Activated CD4-positive, alpha-beta T cell treated with anti-CD3 and anti-CD28 coated beads, Interleukin-2, amount 50 U/mL, for 4 hours (primary cell): Measurements from ENCODE around the gene NR1D2.
"Not testable (repeated sequence)": the region's sequence is repeated elsewhere in the genome, so short reads cannot be mapped to it uniquely, and the experiment has no call there.

Experiments used
- DNase-seq, 2 experiments: peaks; one replicate each; pipeline ENCODE4 v3.0.0-alpha.2; 2020

The NR1D2 gene

DNA sequence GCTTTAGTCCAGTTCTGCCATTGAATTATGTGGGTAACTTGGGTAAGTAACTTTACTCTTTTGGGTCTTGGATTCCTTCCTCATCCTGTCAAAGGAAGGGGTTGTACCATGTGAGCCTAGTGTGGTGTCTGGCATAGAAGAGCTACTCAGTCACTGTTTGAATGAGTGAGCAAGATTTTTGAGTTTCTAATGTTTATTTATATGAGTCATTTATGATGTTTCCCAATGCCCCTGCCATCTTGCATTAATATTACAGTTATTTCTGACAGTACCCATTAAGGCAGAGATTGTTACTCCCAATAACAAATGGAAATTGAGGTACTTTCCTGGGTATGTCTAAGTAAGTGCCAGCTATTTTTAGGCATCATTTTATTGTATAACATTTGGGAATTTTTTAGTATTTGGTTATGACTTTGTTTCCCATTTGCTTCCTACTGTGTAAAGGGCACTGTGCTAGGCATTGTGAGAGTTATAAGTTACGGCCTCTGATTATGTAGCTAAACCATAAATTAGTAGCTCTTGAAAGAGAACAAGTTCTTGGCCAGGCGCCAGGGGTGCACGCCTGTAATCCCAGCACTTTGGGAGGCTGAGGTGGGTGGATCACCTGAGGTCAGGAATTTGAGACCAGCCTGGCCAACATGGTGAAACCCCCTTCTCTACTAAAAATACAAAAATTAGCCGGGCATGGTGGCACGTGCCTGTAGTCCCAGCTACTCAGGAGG, 23.5 kb downstream of the NR1D2 start:
- no peak for DNase-seq

- no peak for DNase-seq
These were observed 24.3 kb downstream of the NR1D2 start for GRCh38 chr3:23969393-23969792.

DNA sequence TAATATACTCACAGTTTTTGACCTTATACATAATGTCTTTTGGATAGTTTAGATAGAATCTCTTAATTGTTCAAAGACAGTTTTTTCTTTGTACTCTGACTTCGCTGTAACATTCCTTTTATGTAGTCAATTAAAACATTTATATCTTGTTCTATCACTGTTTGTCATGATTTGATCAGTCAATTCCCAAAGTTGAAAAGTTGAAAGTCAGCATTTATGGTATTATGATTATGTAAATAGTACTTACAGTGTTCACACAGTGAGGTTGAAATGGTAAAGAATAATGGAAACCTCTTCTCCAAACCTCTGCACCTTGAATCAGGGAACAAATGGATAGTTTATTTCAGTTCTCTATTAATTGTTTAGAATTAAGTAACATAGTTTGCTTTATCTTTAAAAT, 26.6 kb downstream of the NR1D2 start:
- DNase-seq, result no peak

DNA sequence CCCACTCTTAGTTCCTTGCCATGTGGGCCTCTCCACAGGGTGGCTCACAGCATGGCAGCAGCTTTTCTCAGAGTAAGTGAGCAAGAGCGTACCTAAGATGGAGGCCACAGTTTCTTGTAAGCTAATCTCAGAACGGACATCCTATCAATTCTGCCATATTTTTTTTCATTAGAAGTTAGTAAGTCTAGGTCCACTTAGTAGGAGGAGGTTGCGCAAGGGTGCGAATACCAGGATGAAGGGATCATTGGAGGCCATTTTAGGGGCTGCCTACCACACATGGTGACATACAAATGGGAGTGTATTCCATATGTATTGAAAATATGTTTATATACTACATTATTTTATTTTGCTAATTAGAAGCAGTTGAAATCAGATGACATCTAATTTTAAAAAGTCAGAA, 31.5 kb downstream of the NR1D2 start:
- DNase-seq, result no peak

- no peak for DNase-seq
These were observed 34.5 kb downstream of the NR1D2 start for GRCh38 chr3:23979569-23979968.

DNA sequence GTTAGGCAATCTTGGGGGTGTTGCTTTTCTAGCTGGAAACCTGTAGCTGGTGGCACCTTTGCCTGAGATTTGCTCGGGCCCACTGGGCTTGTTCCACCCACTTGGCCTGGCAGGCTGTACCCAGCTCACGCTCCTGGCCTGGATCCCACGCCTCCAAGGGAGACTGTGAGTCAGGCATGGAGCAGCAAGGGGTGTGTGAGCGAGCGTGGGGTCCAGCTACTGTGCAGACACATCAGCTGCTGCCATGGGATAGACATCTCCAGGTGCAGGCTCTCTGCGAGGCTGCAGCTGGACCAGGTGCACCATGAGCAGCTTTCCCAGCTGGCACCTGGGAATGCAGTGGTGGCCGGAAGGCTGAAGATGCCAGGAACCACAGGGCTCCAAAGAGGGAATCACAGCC, 36.0 kb downstream of the NR1D2 start:
- DNase-seq, result no peak

GRCh38 chr3:23981955-23982354, 36.9 kb downstream of the NR1D2 start:
- DNase-seq, result no peak

DNA sequence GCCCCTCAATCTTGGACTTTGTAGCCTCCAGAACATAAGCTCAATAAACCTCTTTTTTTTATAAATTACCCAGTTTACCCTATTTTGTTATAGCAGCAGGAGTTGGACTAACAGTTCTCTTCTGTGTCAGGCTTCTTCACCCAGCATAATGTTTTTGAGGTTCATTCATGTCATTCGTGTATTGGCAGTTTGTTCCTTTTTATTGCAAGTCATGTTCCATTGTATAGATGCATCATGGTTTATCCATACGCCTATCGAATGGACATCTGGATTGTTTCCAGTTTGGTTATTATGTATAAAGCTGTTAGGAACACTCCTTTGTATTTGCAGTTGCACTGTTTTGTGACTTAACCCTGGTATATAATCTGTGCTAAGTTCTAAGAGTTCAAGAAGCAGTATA, 39.8 kb downstream of the NR1D2 start:
- DNase-seq, result no peak

DNA sequence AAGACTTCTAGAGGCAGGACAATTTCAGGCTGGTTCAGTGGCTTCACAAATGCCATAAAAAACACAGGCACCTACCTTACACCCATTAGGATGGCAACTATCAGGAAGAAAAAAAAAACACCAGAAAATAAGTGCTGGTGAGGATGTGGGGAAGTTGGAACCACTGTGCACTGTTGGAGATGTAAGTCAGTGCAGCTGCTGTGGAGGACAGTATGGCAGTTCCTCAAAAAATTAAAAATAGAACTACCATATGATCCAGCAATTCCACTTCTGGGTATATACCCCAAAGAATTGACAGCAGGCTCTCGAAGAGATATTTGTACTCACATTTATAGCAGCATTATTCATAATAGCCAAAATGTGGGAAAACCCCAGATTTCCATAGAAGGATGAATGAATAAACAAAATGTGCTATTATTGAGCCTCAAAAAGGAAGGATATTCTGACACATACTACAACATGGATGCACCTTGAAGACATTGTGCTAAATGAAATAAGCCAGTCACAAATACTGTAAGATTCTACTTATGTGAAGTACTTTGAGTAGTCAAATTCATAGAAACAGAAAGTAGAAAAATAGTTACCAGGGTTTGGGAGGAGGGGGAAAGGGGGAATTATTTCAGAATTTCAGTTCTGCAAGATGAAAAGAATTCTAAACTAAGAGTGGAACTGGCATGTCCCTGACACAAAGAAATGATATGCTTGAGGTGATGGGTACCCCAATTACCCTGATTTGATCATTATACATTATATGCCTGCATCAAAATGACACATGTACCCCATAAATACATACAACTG, 40.9 kb downstream of the NR1D2 start:
- DNase-seq, result no peak

- DNase-seq, result no peak
These were observed 42.3 kb downstream of the NR1D2 start for GRCh38 chr3:23987356-23987755.

- DNase-seq, result no peak
These were observed 46.2 kb downstream of the NR1D2 start for GRCh38 chr3:23991306-23991682.

DNA sequence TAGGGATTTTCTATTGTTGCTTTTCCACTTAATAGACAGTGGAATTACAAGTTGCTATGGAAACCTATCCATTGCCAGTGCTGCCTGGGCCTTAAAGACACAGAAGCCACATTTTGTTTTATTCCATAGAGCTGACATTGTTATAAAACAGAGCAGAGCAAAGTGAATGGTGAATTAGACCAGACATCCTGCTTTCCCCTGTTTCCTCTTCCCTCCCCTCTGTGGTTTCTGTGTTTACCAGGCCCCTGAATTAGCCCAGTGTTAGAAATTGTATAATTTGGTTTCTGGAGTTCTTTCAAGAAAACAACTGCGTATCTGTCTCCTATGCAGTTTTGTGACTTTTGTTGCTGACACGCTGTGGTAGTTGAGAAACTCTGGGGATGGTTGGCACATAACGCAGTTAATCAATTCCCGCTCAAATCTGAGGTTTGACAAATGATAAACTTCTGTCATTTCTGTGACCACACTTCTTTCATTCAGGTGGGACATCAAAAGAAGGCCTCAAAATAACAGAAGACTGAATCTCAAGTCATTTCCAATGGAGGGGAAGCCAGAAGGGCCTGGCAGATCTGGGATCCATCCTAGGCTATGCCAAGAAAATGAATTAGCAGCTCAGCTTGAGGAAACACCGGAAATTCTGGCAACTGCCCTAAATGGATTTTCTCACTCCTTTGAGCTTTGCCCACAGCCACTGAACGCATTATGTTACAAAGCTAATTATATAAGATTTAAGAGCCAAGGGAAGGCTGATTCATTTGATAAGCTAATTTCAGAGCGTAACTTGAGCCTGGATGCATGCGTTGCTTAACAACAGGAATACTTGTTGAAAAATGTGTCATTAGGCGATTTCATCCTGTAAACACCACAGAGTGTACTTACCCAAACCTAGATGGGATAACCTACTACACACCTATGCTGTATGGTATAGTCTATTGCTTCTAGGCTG, 46.9 kb downstream of the NR1D2 start:
- DNase-seq, result no peak

GRCh38 chr3:23993556-23994243, 48.6 kb downstream of the NR1D2 start:
- DNase-seq, result no peak

GRCh38 chr3:23994244-23994569, 49.1 kb downstream of the NR1D2 start:
- no peak for DNase-seq

- DNase-seq, result no peak
These were observed 50.1 kb downstream of the NR1D2 start for GRCh38 chr3:23995219-23995618.

DNA sequence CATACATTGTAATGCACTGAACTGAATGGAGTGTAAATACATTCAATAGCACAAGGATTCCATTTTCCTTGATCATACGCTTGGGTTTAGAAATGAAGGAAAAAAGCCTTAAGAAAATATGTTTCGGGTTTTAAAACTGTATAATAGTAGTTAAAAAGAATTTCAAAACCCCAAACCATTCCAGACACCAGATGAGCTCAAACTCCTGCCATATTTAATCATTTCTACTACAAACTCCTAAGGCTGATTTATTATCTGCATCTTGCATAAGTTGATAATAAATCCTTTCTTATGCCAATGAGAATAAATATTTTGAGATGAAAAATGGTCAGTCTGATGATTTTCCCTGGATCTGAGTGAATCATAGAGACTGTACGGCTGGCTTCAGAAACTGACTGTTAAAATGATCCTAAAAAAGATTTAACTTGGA, 51.0 kb downstream of the NR1D2 start:
- DNase-seq, result no peak

GRCh38 chr3:23999012-23999641, 54.0 kb downstream of the NR1D2 start:
- DNase-seq, result peak; percentile 51 to 62

DNA sequence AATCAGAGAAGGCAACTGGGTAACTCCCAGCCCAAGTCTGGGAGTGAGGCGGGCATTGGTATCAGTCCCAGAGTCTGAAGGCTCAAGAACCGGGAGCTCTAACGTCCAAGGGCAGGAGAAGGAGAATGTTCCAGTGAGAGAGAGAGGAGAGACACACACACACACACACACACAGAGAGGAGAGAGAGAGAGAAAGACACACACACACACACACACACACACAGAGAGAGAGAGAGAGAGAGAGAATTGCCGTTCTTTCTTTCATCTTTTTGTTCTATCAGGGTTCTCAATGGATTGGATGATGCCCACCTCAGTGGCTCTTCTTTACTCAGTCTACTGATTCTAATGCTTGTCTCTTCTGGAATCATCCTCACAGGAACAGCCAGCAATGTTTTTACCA, 57.0 kb downstream of the NR1D2 start:
- no peak for DNase-seq

DNA sequence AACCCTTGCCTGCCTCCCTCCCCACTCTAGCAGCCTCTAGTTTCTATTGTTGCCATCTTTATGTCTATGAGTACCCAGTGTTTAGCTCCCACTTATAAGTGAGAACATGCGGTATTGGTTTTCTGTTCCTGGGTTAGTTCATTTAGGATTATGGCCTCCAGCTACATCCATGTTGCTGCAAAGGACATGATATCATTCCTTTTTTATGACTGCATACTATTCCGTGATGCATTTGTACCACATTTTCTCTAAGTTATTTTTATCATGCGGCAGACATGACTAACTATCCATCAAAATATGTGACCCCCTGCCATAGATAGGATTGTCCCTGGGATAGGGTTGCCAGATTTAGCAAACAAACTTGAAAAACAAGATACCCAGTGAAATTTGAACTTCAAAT, 58.4 kb downstream of the NR1D2 start:
- no peak for DNase-seq

DNA sequence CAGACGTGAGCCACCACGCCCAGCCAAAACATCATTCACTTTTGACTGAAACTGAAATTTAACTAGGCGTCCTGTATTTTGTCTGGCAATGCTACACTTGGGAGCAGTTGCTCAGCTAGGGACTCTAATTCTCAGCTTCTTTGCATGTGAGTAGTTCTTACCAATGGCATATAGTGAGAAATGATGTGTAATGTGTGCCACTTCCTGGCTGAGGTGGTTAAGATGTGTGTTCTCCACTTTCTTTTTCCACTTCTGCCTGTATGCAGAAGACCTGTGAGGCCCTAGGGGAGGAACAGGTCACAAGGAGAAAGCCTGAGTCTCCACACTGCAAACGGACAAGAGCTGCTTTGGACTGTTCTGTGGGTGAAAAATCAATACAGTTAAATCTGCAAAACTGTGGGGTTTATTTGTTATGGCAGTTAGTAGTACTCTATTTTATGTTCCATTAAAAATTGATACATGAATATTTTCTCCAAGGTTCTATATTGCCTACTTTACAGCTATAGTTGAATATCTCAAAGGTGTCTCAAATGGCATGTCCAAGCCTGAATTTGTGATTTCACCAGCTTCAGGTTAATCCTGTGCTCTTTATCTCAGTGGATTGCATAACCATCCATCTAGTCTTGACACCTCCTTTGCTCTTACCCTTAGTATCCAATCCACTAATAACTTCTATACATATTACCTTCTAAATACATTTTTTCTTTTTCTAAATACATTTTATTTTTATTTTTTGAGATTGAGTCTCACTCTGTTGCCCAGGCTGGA, 59.3 kb downstream of the NR1D2 start:
- no peak for DNase-seq

- no peak for DNase-seq
These were observed 60.6 kb downstream of the NR1D2 start for GRCh38 chr3:24005669-24006068.

- not testable (repeated sequence) for DNase-seq
These were observed 65.7 kb downstream of the NR1D2 start for GRCh38 chr3:24010834-24011233.
